Parathyroid adenoma (tissue), 2 donors: Measurements from ENCODE around the gene ARHGAP45.

ENCODE experiments used
- H2AFZ ChIP-seq: fragments of 300-600 bp; sonication (generic); one replicate; pipeline ENCODE4 v1.7.0; 2017; ENCODE audit warnings: antibody characterized with exemption, mild to moderate bottlenecking
- H3K27ac ChIP-seq: fragments of 300-600 bp; sonication (generic); one replicate; pipeline ENCODE4 v1.7.0; 2017
- H3K27me3 ChIP-seq: fragments of 300-600 bp; sonication (generic); one replicate; pipeline ENCODE4 v1.7.0; 2017; ENCODE audit warnings: low read length; ENCODE audit not compliant: control insufficient read depth, insufficient read depth
- H3K36me3 ChIP-seq: fragments of 300-600 bp; sonication (generic); one replicate; pipeline ENCODE4 v1.7.0; 2017; ENCODE audit warnings: low read length; ENCODE audit not compliant: control insufficient read depth, insufficient read depth
- H3K4me1 ChIP-seq: fragments of 300-600 bp; sonication (generic); one replicate; pipeline ENCODE4 v1.7.0; 2017; ENCODE audit warnings: control low read depth
- H3K4me2 ChIP-seq: fragments of 300-600 bp; sonication (generic); one replicate; pipeline ENCODE4 v1.7.0; 2017; ENCODE audit warnings: low read length
- H3K4me3 ChIP-seq: fragments of 300-600 bp; sonication (generic); one replicate; pipeline ENCODE4 v1.7.0; 2017; ENCODE audit warnings: low read depth, low read length
- H3K79me2 ChIP-seq: fragments of 300-600 bp; sonication (generic); one replicate; pipeline ENCODE4 v1.7.0; 2017; ENCODE audit warnings: control low read depth
- H3K9ac ChIP-seq: fragments of 300-600 bp; sonication (generic); one replicate; pipeline ENCODE4 v1.7.0; 2017; ENCODE audit warnings: mild to moderate bottlenecking
- H3K9me3 ChIP-seq: fragments of 300-600 bp; sonication (generic); one replicate; pipeline ENCODE4 v1.7.0; 2017; ENCODE audit warnings: low read length; ENCODE audit not compliant: control insufficient read depth
- TF ChIP-seq, protein P1 (sequence below): fragments of 300-600 bp; sonication (generic); IDR thresholded peaks from one replicate; pipeline ENCODE4 v1.7.0; 2017; ENCODE audit warnings: antibody characterized with exemption, mild to moderate bottlenecking
- donor health status: primary hyperparathyroidism.

ARHGAP45 gene

DNA sequence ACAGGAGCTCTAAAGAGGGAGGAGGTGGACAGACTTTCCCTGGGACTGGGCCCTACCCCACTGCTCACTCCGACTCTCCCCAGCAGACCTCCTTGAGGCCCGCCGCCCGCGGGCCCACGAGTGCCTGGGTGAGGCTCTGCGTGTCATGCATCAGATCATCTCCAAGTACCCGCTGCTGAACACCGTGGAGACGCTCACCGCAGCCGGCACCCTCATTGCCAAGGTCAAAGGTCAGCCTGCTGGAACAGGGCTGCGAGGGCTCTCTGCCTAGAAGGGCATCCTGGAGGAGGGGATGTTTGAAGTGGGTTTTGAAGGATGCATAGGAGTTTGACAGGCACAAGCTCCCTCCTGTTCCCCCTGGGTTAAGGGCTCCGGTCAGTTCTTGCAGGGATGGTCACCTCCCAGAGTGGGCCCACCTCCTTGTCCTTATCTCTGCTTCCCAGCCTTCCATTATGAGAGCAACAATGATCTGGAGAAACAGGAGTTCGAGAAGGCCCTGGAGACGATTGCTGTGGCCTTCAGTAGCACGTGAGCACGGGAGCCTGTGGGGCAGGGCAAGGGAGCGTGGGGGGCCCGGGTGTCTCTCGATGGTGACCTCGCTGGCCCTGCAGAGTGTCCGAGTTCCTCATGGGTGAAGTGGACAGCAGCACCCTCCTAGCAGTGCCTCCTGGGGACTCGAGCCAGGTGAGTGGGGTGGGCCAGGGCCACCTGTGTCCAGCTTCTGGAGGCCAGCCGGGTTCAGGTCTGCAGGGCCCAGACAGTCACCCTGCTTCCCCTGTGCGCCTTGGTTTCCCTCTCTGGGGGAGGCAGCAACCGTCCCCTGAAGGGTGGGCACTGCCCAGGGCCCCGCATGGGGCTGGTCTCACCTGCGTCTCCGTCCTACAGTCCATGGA is 6.3 kb downstream of the ARHGAP45 start:
- Histone ChIP-seq H3K9me3 (no peaks in the 10 kb centered on the region), H3K4me3 (no peak overlapping the region), H2AFZ (no peak overlapping the region), H3K4me2 (no peak overlapping the region), H3K79me2 (no peaks in the 10 kb centered on the region), H3K27me3 (no peaks in the 10 kb centered on the region), H3K4me1 (no peaks in the 10 kb centered on the region), H3K9ac (no peak overlapping the region), H3K27ac (no peak overlapping the region), H3K36me3 (no peaks in the 10 kb centered on the region)
- TF ChIP-seq, protein P1, sequence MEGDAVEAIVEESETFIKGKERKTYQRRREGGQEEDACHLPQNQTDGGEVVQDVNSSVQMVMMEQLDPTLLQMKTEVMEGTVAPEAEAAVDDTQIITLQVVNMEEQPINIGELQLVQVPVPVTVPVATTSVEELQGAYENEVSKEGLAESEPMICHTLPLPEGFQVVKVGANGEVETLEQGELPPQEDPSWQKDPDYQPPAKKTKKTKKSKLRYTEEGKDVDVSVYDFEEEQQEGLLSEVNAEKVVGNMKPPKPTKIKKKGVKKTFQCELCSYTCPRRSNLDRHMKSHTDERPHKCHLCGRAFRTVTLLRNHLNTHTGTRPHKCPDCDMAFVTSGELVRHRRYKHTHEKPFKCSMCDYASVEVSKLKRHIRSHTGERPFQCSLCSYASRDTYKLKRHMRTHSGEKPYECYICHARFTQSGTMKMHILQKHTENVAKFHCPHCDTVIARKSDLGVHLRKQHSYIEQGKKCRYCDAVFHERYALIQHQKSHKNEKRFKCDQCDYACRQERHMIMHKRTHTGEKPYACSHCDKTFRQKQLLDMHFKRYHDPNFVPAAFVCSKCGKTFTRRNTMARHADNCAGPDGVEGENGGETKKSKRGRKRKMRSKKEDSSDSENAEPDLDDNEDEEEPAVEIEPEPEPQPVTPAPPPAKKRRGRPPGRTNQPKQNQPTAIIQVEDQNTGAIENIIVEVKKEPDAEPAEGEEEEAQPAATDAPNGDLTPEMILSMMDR = no peak

DNA sequence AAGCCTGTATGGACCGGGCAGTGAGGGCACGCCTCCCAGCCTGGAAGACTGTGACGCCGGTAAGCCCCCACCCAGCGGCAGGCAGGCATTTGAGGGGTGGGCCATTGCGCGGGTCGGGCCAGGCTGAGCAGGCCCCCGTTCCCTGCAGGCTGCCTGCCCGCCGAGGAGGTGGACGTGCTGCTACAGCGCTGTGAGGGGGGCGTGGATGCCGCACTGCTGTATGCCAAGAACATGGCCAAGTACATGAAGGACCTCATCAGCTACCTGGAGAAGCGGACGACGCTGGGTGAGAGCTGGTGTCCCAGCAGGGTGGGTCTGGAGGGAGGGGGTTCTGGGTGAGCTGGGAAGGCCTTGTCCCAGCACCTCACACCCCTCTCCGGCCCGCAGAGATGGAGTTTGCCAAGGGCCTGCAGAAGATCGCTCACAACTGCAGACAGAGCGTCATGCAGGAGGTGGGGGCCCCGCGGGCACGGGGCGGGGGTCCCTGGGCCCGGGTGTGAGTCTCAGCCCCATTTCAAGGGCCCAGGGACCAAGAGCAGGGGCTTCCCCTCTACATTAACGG is 7.1 kb downstream of the ARHGAP45 start:
- no peaks in the 10 kb centered on the region for H3K36me3 ChIP-seq
- H3K9me3 ChIP-seq = no peaks in the 10 kb centered on the region
- no peaks in the 10 kb centered on the region for H3K27me3 ChIP-seq
- no peaks in the 10 kb centered on the region for H3K79me2 ChIP-seq
- H3K9ac ChIP-seq = no peak overlapping the region
- H3K4me2 ChIP-seq = no peak overlapping the region
- no peaks in the 10 kb centered on the region for H3K4me1 ChIP-seq
- no peak overlapping the region for H2AFZ ChIP-seq
- H3K4me3 ChIP-seq = no peak overlapping the region
- TF ChIP-seq, protein P1 = no peak
- H3K27ac ChIP-seq = no peak overlapping the region

DNA sequence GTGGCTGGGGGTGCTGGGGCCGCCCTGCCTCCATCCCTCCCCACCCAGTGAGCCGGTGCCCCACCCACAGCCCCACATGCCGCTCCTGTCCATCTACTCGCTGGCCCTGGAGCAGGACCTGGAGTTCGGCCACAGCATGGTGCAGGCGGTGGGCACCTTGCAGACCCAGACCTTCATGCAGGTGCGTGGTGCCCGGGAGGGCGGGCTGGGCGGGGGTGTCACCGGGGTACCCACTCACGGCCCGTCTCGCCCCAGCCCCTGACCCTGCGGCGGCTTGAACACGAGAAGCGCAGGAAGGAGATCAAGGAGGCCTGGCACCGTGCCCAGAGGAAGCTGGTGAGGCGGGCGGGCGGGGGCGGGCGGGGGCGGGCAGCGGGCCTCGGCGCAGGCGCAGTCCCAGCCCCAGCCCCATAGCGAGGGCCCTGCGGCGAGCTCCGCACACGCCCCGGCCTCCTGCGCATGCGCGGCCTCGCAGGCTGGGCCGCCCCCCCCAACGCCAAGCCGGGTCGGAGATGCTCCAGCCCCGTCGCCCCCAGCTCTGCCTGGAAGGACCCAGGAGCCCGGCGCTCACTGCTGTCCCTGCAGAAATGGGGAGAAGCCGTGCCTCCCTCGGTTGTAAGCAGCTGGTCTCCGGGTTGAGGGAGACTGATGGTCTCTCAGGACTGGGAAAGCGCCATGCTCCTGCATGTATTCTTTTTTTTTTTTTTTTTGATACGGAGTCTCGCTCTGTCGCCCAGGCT is 7.7 kb downstream of the ARHGAP45 start:
- Histone ChIP-seq H3K27ac (no peak overlapping the region), H3K27me3 (no peaks in the 10 kb centered on the region), H3K36me3 (no peaks in the 10 kb centered on the region), H2AFZ (no peak overlapping the region), H3K4me3 (no peak overlapping the region), H3K4me1 (no peaks in the 10 kb centered on the region), H3K9ac (no peak overlapping the region), H3K9me3 (no peaks in the 10 kb centered on the region), H3K4me2 (peak overlapping the region; percentile 53), H3K79me2 (no peaks in the 10 kb centered on the region)
- TF ChIP-seq, protein P1 = no peak

DNA sequence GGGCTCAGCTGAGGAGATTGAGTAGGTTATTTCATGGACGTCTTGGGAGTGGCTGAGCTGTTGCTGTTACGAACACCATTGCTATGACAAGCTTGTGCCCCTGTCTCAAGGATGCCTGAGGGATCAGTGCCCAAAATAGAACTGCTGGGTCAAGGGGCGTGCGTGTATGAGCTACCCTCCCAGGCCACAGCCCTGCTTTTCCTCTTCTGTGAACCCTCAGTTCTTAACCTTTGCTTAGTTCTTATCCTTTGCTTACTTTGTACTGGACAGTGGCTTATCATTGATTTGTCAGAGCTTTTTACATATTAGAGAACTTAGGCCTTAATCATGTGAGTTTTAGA is 9.0 kb downstream of the ARHGAP45 start:
- Histone ChIP-seq H3K4me2 (no peak overlapping the region), H3K4me1 (no peaks in the 10 kb centered on the region), H3K79me2 (no peaks in the 10 kb centered on the region), H3K36me3 (no peaks in the 10 kb centered on the region), H3K27ac (no peak overlapping the region), H3K9ac (no peak overlapping the region), H3K27me3 (no peaks in the 10 kb centered on the region), H3K9me3 (no peaks in the 10 kb centered on the region), H3K4me3 (no peak overlapping the region), H2AFZ (no peak overlapping the region)
- TF ChIP-seq, protein P1 = no peak
